Endothelial cell of umbilical vein (primary cell): ENCODE measurements around the gene COLEC11. TPM values are rescaled to one million over a fixed set of nuclear protein-coding genes. Genes with fewer than 3 reads are reported as not detected.

Experiments
- BruUV-seq: library from RNA; stranded (reverse); fragments of 400-500 nt; replicated peaks from 2 replicates; lab custom pipeline; 2021; lab: Mats Ljungman, UMichigan
- CTCF ChIA-PET: fragments of 300-600, 350-600 bp; sonication (Branson Sonifier 250); formaldehyde crosslinking; loops from one replicate; lab custom pipeline; 2021; ENCODE audit warnings: antibody characterized with exemption, inconsistent platforms; lab: Charles Lee
- POLR2A ChIA-PET: fragments of 300-600, 350-600 bp; sonication (Branson Sonifier 250); formaldehyde crosslinking; loops from one replicate; lab custom pipeline; 2021; ENCODE audit warnings: antibody characterized with exemption, inconsistent platforms; lab: Charles Lee
- DNase-seq: peaks from one replicate; pipeline ENCODE4 v3.0.0-alpha.2; 2011; ENCODE audit warnings: low read depth, low spot score
- FAIRE-seq: peaks from 2 replicates; lab custom pipeline; 2011; peaks lifted over from hg19 to GRCh38; lab: Jason Lieb, UNC
- H2AFZ ChIP-seq: 2 replicates; pipeline ENCODE4 v1.6.0; 2012; ENCODE audit warnings: low read depth, low read length, control low read depth, inconsistent platforms
- H3K27ac ChIP-seq: 2 replicates; pipeline ENCODE4 v1.5.1; 2011; ENCODE audit warnings: low read depth, mild to moderate bottlenecking, control low read depth, low read length, moderate library complexity; ENCODE audit not compliant: insufficient read depth
- H3K27me3 ChIP-seq, 2 experiments: 2 replicates each; pipeline versions ENCODE4 v1.6.0 to v1.6.1; 2011; ENCODE audit warnings: low read length in 2 of 2, mixed read lengths in 1 of 2; ENCODE audit not compliant: control insufficient read depth in 2 of 2, insufficient read depth in 2 of 2
- H3K36me3 ChIP-seq, 2 experiments: 2 replicates in 1 of 2; 3 replicates in 1 of 2; pipeline ENCODE4 v1.5.1; 2011; ENCODE audit warnings: low read length in 2 of 2, mild to moderate bottlenecking in 1 of 2, moderate library complexity in 1 of 2; ENCODE audit not compliant: control insufficient read depth in 2 of 2, insufficient read depth in 2 of 2; ENCODE audit errors: extremely low read depth in 1 of 2
- H3K4me1 ChIP-seq: 3 replicates; pipeline ENCODE4 v1.5.1; 2011; ENCODE audit warnings: mild to moderate bottlenecking, low read length; ENCODE audit not compliant: control insufficient read depth, insufficient read depth; ENCODE audit errors: extremely low read depth
- H3K4me2 ChIP-seq: 2 replicates; pipeline ENCODE4 v1.6.1; 2011; ENCODE audit warnings: low read length, control low read depth, mixed read lengths; ENCODE audit not compliant: insufficient read depth
- H3K4me3 ChIP-seq, 3 experiments: fragments of 200-600 bp in 1 of 3; sonication (generic), shearing (Covaris generic) in 1 of 3; replicated peaks in 1 of 3; 2 replicates each; pipeline ENCODE4 v1.5.1; 2011 to 2016; ENCODE audit warnings: control low read depth in 3 of 3, low read length in 3 of 3, mild to moderate bottlenecking in 2 of 3, inconsistent platforms in 1 of 3, low read depth in 1 of 3, moderate library complexity in 1 of 3; ENCODE audit not compliant: insufficient read depth in 1 of 3
- H3K79me2 ChIP-seq: 2 replicates; pipeline ENCODE4 v1.6.0; 2012; ENCODE audit warnings: low read length, inconsistent platforms; ENCODE audit not compliant: control insufficient read depth, insufficient read depth
- H3K9ac ChIP-seq: replicated peaks from 2 replicates; pipeline ENCODE3; 2011; ENCODE audit warnings: low read length, control low read depth; ENCODE audit not compliant: insufficient read depth; ENCODE audit errors: extremely low read depth
- H3K9me1 ChIP-seq: replicated peaks from 3 replicates; pipeline ENCODE4 v1.6.0; 2011; ENCODE audit warnings: mild to moderate bottlenecking, low read length; ENCODE audit not compliant: control insufficient read depth, insufficient read depth; ENCODE audit errors: extremely low read depth
- H3K9me3 ChIP-seq: replicated peaks from 2 replicates; pipeline ENCODE4 v1.5.1; 2012; ENCODE audit warnings: low read length, inconsistent platforms; ENCODE audit not compliant: control insufficient read depth, insufficient read depth
- H4K20me1 ChIP-seq: replicated peaks from 2 replicates; pipeline ENCODE3; 2011; ENCODE audit warnings: mild to moderate bottlenecking, low read length; ENCODE audit not compliant: control insufficient read depth, insufficient read depth; ENCODE audit errors: extremely low read depth
- EZH2 ChIP-seq: IDR thresholded peaks from 2 replicates; pipeline ENCODE4 v1.6.1; 2012; ENCODE audit warnings: borderline replicate concordance, low read depth, mild to moderate bottlenecking, moderate library complexity, low read length, inconsistent platforms; ENCODE audit not compliant: severe bottlenecking
- FOS ChIP-seq: IDR thresholded peaks from 2 replicates; pipeline ENCODE4 v1.6.1; 2011; ENCODE audit warnings: mild to moderate bottlenecking, low read length, moderate library complexity, borderline replicate concordance; ENCODE audit not compliant: insufficient read depth
- GATA2 ChIP-seq: IDR thresholded peaks from 2 replicates; pipeline ENCODE4 v1.7.0; 2011; ENCODE audit warnings: low read depth, mild to moderate bottlenecking, moderate library complexity, mixed read lengths, low read length; ENCODE audit not compliant: insufficient read length, insufficient read depth
- JUN ChIP-seq: IDR thresholded peaks from 2 replicates; pipeline ENCODE4 v1.6.1; 2011; ENCODE audit warnings: borderline replicate concordance, low read depth; ENCODE audit not compliant: insufficient read length, insufficient read depth
- MAX ChIP-seq: IDR thresholded peaks from 2 replicates; pipeline ENCODE4 v1.6.1; 2011; ENCODE audit not compliant: insufficient read depth, insufficient read length
- MYC ChIP-seq: IDR thresholded peaks from one replicate; pipeline ENCODE4 v1.6.1; 2011; ENCODE audit warnings: mild to moderate bottlenecking, low read depth, low read length
- POLR2A ChIP-seq: IDR thresholded peaks from 2 replicates; pipeline ENCODE4 v1.6.1; 2012; ENCODE audit warnings: low read depth, mild to moderate bottlenecking, control low read depth, low read length
- POLR2AphosphoS5 ChIP-seq: IDR thresholded peaks from 2 replicates; pipeline ENCODE4 v1.6.1; 2012; ENCODE audit warnings: low read depth, mild to moderate bottlenecking, control low read depth, low read length, moderate library complexity; ENCODE audit not compliant: insufficient read depth
- dilution Hi-C: fragments of 300-500 bp; cut with MboI; formaldehyde crosslinking; loops from one replicate; pipeline ENCODE4 v1.15.0; 2019; ENCODE audit warnings: low sequenced_read_pairs; ENCODE audit not compliant: extremely low pct_ligation_motif_present
- intact Hi-C: fragments of 100-400 bp; cut with micrococcal nuclease; formaldehyde crosslinking; loops from one replicate; pipeline ENCODE4 v1.10.0; 2022
- polyA plus RNA-seq, 4 experiments: library from polyadenylated mRNA; depleted of rRNA in 3 of 4; stranded (reverse) in 3 of 4; unstranded in 1 of 4; fragments of >200 nt; gene quantifications; 2 replicates each; pipeline versions ENCODE4 v1.2.1 to v1.2.3, GENCODE V29; 2011 to 2012; ENCODE audit warnings: missing spikeins in 1 of 4
- total RNA-seq: library from RNA; stranded (reverse); gene quantifications from 2 replicates; pipeline ENCODE4 v1.2.3, GENCODE V29; 2021
- TF ChIP-seq, protein P1 (sequence below), 2 donors: IDR thresholded peaks; 1 replicate in 1 of 2; 2 replicates in 1 of 2; pipeline ENCODE4 v1.5.1; 2011; ENCODE audit warnings: low read length in 2 of 2, mild to moderate bottlenecking in 2 of 2, moderate library complexity in 2 of 2, control low read depth in 1 of 2, inconsistent platforms in 1 of 2, low read depth in 1 of 2; ENCODE audit not compliant: insufficient read depth in 1 of 2; ENCODE audit errors: extremely low read depth in 1 of 2

The COLEC11 gene
- total and polyA plus RNA-seq, 2 donors (not counting 3 experiments of a cell fraction or from before 2014, with no cell fraction given) = 0.15 TPM; not detected in 1

GRCh38 chr2:3601561-3602271 lies 6.8 kb downstream of the COLEC11 start:
- dilution Hi-C loops = no loop called here
- H3K9me1 ChIP-seq = no peaks in the 10 kb centered on the region
- H3K4me3 ChIP-seq = no peak overlapping the region
- no peak overlapping the region for H3K4me2 ChIP-seq
- DNase-seq = no peak
- no peaks in the 10 kb centered on the region for H3K9me3 ChIP-seq
- no peak for TF ChIP-seq POLR2A
- no peak for TF ChIP-seq POLR2AphosphoS5
- no peak for TF ChIP-seq GATA2
- no peak for TF ChIP-seq MAX
- TF ChIP-seq EZH2 = no peak
- TF ChIP-seq FOS = no peak
- TF ChIP-seq, protein P1, sequence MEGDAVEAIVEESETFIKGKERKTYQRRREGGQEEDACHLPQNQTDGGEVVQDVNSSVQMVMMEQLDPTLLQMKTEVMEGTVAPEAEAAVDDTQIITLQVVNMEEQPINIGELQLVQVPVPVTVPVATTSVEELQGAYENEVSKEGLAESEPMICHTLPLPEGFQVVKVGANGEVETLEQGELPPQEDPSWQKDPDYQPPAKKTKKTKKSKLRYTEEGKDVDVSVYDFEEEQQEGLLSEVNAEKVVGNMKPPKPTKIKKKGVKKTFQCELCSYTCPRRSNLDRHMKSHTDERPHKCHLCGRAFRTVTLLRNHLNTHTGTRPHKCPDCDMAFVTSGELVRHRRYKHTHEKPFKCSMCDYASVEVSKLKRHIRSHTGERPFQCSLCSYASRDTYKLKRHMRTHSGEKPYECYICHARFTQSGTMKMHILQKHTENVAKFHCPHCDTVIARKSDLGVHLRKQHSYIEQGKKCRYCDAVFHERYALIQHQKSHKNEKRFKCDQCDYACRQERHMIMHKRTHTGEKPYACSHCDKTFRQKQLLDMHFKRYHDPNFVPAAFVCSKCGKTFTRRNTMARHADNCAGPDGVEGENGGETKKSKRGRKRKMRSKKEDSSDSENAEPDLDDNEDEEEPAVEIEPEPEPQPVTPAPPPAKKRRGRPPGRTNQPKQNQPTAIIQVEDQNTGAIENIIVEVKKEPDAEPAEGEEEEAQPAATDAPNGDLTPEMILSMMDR (IDR thresholded peaks at IDR 0.05; ENCODE audit: extremely low read depth in 1 of 2, insufficient read depth in 1 of 2, low read depth in 1 of 2, low read length in 2 of 2) = no peak
- TF ChIP-seq MYC = no peak
- no peak for TF ChIP-seq JUN
- intact Hi-C loops = no loop called here
- H3K36me3 ChIP-seq = no peaks in the 10 kb centered on the region
- no peak overlapping the region for H3K27ac ChIP-seq
- POLR2A ChIA-PET = no interaction called here
- H3K79me2 ChIP-seq = no peaks in the 10 kb centered on the region
- no peak for FAIRE-seq
- no peaks in the 10 kb centered on the region for H3K4me1 ChIP-seq
- H3K27me3 ChIP-seq = no peaks in the 10 kb centered on the region
- CTCF ChIA-PET = no interaction called here
- H2AFZ ChIP-seq = no peak overlapping the region
- no peaks in the 10 kb centered on the region for H4K20me1 ChIP-seq
- BruUV-seq = no TSS peak
- H3K9ac ChIP-seq = no peak overlapping the region
